T-helper 17 cell (primary cell): Measurements from ENCODE around the gene ANKS1A. TPM values are rescaled to one million over a fixed set of nuclear protein-coding genes. Genes with fewer than 3 reads are reported as not detected.
"Not testable (repeated sequence)": the region's sequence is repeated elsewhere in the genome, so short reads cannot be mapped to it uniquely, and the experiment has no call there.

Source experiments
- ATAC-seq: fragments of 150-1000 bp; cut with Tn5 transposase; 2 replicates; pipeline ENCODE4 v1.10.0; 2021; ENCODE audit warnings: mild to moderate bottlenecking, moderate library complexity
- DNase-seq, 3 donors: peaks; one replicate each; pipeline versions ENCODE4 v3.0.0 to v3.0.0-alpha.2; 2020 to 2021
- H3K9me3 ChIP-seq: one replicate; pipeline ENCODE4 v1.7.0; 2013; ENCODE audit warnings: low read length, mild to moderate bottlenecking; ENCODE audit not compliant: control insufficient read depth, poor library complexity, severe bottlenecking
- H3K27ac Mint-ChIP-seq: one replicate; pipeline ENCODE4 v1.8.0; 2022; ENCODE audit warnings: mild to moderate bottlenecking, moderate library complexity, mixed read lengths
- H3K27me3 Mint-ChIP-seq: one replicate; pipeline ENCODE4 v1.8.0; 2022; ENCODE audit warnings: mixed read lengths
- H3K36me3 Mint-ChIP-seq: one replicate; pipeline ENCODE4 v1.8.0; 2022; ENCODE audit warnings: low read depth, mixed read lengths
- H3K4me1 Mint-ChIP-seq: one replicate; pipeline ENCODE4 v1.8.0; 2022; ENCODE audit warnings: mild to moderate bottlenecking, mixed read lengths
- H3K4me3 Mint-ChIP-seq: one replicate; pipeline ENCODE4 v1.8.0; 2022; ENCODE audit warnings: mild to moderate bottlenecking, moderate library complexity, mixed read lengths
- total RNA-seq, 4 donors: library from RNA in 2 of 4; stranded (reverse) in 2 of 4; gene quantifications; one replicate each; pipeline ENCODE4 v1.2.3 and lab custom pipeline; 2022 to 2026

ANKS1A gene
- total RNA-seq, 2 donors from 2014 or later = 9.6 to 10.0 TPM

GRCh38 chr6:35090734-35091133 is 201.7 kb downstream of the ANKS1A start:
- H3K9me3 ChIP-seq = no peaks in the 10 kb centered on the region
- peaks cover 10% of the 10 kb centered on the region for H3K36me3 Mint-ChIP-seq

GRCh38 chr6:35091346-35092083 is 202.5 kb downstream of the ANKS1A start:
- Mint-ChIP-seq H3K4me3 (no peak overlapping the region), H3K27ac (no peak overlapping the region)
- ATAC-seq = no peak

More at GRCh38 chr6:35090734-35091133, 201.7 kb downstream of the ANKS1A start:
- Mint-ChIP-seq H3K4me1 (no peaks in the 10 kb centered on the region), H3K27me3 (no peaks in the 10 kb centered on the region), H3K4me3 (no peak overlapping the region), H3K27ac (no peak overlapping the region)
- no peak for ATAC-seq
- no peak for DNase-seq

GRCh38 chr6:35092362-35093117 is 203.5 kb downstream of the ANKS1A start:
- Mint-ChIP-seq H3K27ac (no peak overlapping the region), H3K36me3 (peaks cover 3% of the 10 kb centered on the region), H3K4me3 (no peak overlapping the region), H3K4me1 (peaks cover under 1% of the 10 kb centered on the region), H3K27me3 (peaks cover 2% of the 10 kb centered on the region)
- ATAC-seq (no peak), DNase-seq (no peak)
- no peaks in the 10 kb centered on the region for H3K9me3 ChIP-seq

More at GRCh38 chr6:35091346-35092083, 202.5 kb downstream of the ANKS1A start:
- Mint-ChIP-seq H3K27me3 (no peaks in the 10 kb centered on the region), H3K36me3 (peaks cover 6% of the 10 kb centered on the region), H3K4me1 (no peaks in the 10 kb centered on the region)
- DNase-seq = no peak
- no peaks in the 10 kb centered on the region for H3K9me3 ChIP-seq

GRCh38 chr6:35093118-35093445 is 204.0 kb downstream of the ANKS1A start:
- Mint-ChIP-seq H3K27me3 (peaks cover 5% of the 10 kb centered on the region), H3K27ac (no peak overlapping the region), H3K4me3 (no peak overlapping the region), H3K36me3 (peaks cover 3% of the 10 kb centered on the region), H3K4me1 (peaks cover 2% of the 10 kb centered on the region)
- ATAC-seq = no peak
- no peaks in the 10 kb centered on the region for H3K9me3 ChIP-seq
- DNase-seq = no peak

- Mint-ChIP-seq H3K4me3 (no peak overlapping the region), H3K27ac (no peak overlapping the region), H3K36me3 (no peaks in the 10 kb centered on the region)
Observed at GRCh38 chr6:35093783-35094182, 204.7 kb downstream of the ANKS1A start.

GRCh38 chr6:35094183-35094582 is 205.1 kb downstream of the ANKS1A start:
- Mint-ChIP-seq H3K27ac (no peak overlapping the region), H3K36me3 (no peaks in the 10 kb centered on the region), H3K4me3 (no peak overlapping the region), H3K4me1 (peaks cover 2% of the 10 kb centered on the region), H3K27me3 (peaks cover 5% of the 10 kb centered on the region)
- H3K9me3 ChIP-seq = no peaks in the 10 kb centered on the region
- ATAC-seq = no peak
- no peak for DNase-seq

More at GRCh38 chr6:35093783-35094182, 204.7 kb downstream of the ANKS1A start:
- ATAC-seq (no peak), DNase-seq (no peak)
- peaks cover 5% of the 10 kb centered on the region for H3K27me3 Mint-ChIP-seq
- H3K9me3 ChIP-seq = no peaks in the 10 kb centered on the region
- H3K4me1 Mint-ChIP-seq = peaks cover 2% of the 10 kb centered on the region

- H3K4me3 Mint-ChIP-seq = no peak overlapping the region
- peaks cover 5% of the 10 kb centered on the region for H3K27me3 Mint-ChIP-seq
- no peaks in the 10 kb centered on the region for H3K9me3 ChIP-seq
- peaks cover 2% of the 10 kb centered on the region for H3K4me1 Mint-ChIP-seq
- ATAC-seq = no peak
- H3K36me3 Mint-ChIP-seq = no peaks in the 10 kb centered on the region
- DNase-seq = no peak
- H3K27ac Mint-ChIP-seq = no peak overlapping the region
Observed at GRCh38 chr6:35096129-35096862, 207.2 kb downstream of the ANKS1A start.

GRCh38 chr6:35099116-35099515 is 210.1 kb downstream of the ANKS1A start:
- peaks cover 2% of the 10 kb centered on the region for H3K4me1 Mint-ChIP-seq
- H3K9me3 ChIP-seq = no peaks in the 10 kb centered on the region
- no peaks in the 10 kb centered on the region for H3K36me3 Mint-ChIP-seq
- no peak overlapping the region for H3K27ac Mint-ChIP-seq
- no peak for DNase-seq
- no peak for ATAC-seq
- H3K4me3 Mint-ChIP-seq = no peak overlapping the region
- H3K27me3 Mint-ChIP-seq = peaks cover 5% of the 10 kb centered on the region

GRCh38 chr6:35105078-35105477 is 216.0 kb downstream of the ANKS1A start:
- DNase-seq (no peak), ATAC-seq (no peak)
- Mint-ChIP-seq H3K4me1 (no peaks in the 10 kb centered on the region), H3K27ac (no peak overlapping the region), H3K4me3 (no peak overlapping the region), H3K27me3 (peaks cover 6% of the 10 kb centered on the region), H3K36me3 (no peaks in the 10 kb centered on the region)
- no peaks in the 10 kb centered on the region for H3K9me3 ChIP-seq

- not testable (repeated sequence) for DNase-seq, H3K4me1 Mint-ChIP-seq, H3K36me3 Mint-ChIP-seq, H3K4me3 Mint-ChIP-seq, H3K27ac Mint-ChIP-seq, H3K9me3 ChIP-seq, ATAC-seq, H3K27me3 Mint-ChIP-seq
Observed at GRCh38 chr6:35106061-35106460, 217.0 kb downstream of the ANKS1A start.

- H3K36me3 Mint-ChIP-seq = not testable (repeated sequence)
Observed at GRCh38 chr6:35107208-35107607, 218.2 kb downstream of the ANKS1A start.

GRCh38 chr6:35107761-35108160 is 218.7 kb downstream of the ANKS1A start:
- H3K4me3 Mint-ChIP-seq = peak overlapping the region; percentile 49
- H3K27me3 Mint-ChIP-seq, H3K27ac Mint-ChIP-seq, DNase-seq, ATAC-seq, H3K36me3 Mint-ChIP-seq, H3K4me1 Mint-ChIP-seq, H3K9me3 ChIP-seq: not testable (repeated sequence)

More at GRCh38 chr6:35107208-35107607, 218.2 kb downstream of the ANKS1A start:
- not testable (repeated sequence) for DNase-seq, H3K27ac Mint-ChIP-seq, H3K4me1 Mint-ChIP-seq, H3K9me3 ChIP-seq, H3K27me3 Mint-ChIP-seq
- peak; percentile 54 for ATAC-seq
- H3K4me3 Mint-ChIP-seq = peak overlapping the region; percentile 49

- Mint-ChIP-seq H3K27ac (no peak overlapping the region), H3K36me3 (no peaks in the 10 kb centered on the region), H3K27me3 (peaks cover 6% of the 10 kb centered on the region), H3K4me3 (no peak overlapping the region), H3K4me1 (no peaks in the 10 kb centered on the region)
- H3K9me3 ChIP-seq = no peaks in the 10 kb centered on the region
- ATAC-seq (no peak), DNase-seq (no peak)
Observed at GRCh38 chr6:35108309-35108885, 219.3 kb downstream of the ANKS1A start.
